ENCODE data around the gene CENPP. TPM values are rescaled to one million over a fixed set of nuclear protein-coding genes. Genes with fewer than 3 reads are reported as not detected.

Gene CENPP
- polyA plus RNA-seq, 2 of the 4 experiments (the other 2 are of a cell fraction): 7.2 to 13.4 TPM

- POLR2A ChIA-PET: no interaction called here
- Histone ChIP-seq H3K4me1 (no peaks in the 10 kb centered on the region), H3K9me3 (no peaks in the 10 kb centered on the region), H3K4me2 (no peak overlapping the region), H3K4me3 (no peak overlapping the region), H3K27ac (no peak overlapping the region)
- no peak for DNase-seq (ENCODE audit: low read depth in 1 of 2, low spot score in 1 of 2)
- no peak for ATAC-seq
- 70% methylated on average over 4 of the region's 4 CpGs for WGBS (ENCODE audit: missing lambda C conversion rate)
- CTCF ChIA-PET: interaction anchor here (1.2 to 1.3 kb wide), 2 partner anchors 9 to 11 kb away, joined by 4 to 6 read pairs; no protein-coding TSS in a partner anchor
- no peak for FAIRE-seq
- TF ChIP-seq HOXA7 (CRISPR knock-in tag; IDR thresholded peaks at IDR 0.05): no peak
- TF ChIP-seq HOXB5 (CRISPR knock-in tag; IDR thresholded peaks at IDR 0.05): no peak
- TF ChIP-seq FOXS1 (CRISPR knock-in tag; IDR thresholded peaks at IDR 0.05): no peak
- TF ChIP-seq, protein P1, sequence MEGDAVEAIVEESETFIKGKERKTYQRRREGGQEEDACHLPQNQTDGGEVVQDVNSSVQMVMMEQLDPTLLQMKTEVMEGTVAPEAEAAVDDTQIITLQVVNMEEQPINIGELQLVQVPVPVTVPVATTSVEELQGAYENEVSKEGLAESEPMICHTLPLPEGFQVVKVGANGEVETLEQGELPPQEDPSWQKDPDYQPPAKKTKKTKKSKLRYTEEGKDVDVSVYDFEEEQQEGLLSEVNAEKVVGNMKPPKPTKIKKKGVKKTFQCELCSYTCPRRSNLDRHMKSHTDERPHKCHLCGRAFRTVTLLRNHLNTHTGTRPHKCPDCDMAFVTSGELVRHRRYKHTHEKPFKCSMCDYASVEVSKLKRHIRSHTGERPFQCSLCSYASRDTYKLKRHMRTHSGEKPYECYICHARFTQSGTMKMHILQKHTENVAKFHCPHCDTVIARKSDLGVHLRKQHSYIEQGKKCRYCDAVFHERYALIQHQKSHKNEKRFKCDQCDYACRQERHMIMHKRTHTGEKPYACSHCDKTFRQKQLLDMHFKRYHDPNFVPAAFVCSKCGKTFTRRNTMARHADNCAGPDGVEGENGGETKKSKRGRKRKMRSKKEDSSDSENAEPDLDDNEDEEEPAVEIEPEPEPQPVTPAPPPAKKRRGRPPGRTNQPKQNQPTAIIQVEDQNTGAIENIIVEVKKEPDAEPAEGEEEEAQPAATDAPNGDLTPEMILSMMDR (IDR thresholded peaks at IDR 0.05): no peak
- no peak for TF ChIP-seq REST (IDR thresholded peaks at IDR 0.05)
- no peak for TF ChIP-seq TFCP2L1 (CRISPR knock-in tag; IDR thresholded peaks at IDR 0.05)
- TF ChIP-seq FOSL2 (IDR thresholded peaks at IDR 0.05): no peak
- no peak for TF ChIP-seq FOSL2 (CRISPR knock-in tag; IDR thresholded peaks at IDR 0.05)
- TF ChIP-seq GATA3 (IDR thresholded peaks at IDR 0.05; ENCODE audit: borderline replicate concordance): no peak
- no peak for TF ChIP-seq NPAS2 (CRISPR knock-in tag; IDR thresholded peaks at IDR 0.05; ENCODE audit: borderline replicate concordance)
Observed at GRCh38 chr9:92599938-92600461, 274.2 kb downstream of the CENPP start.

- TF ChIP-seq ZFP36 (IDR thresholded peaks at IDR 0.05; ENCODE audit: borderline replicate concordance, partially characterized antibody) (no peak), EHF (CRISPR knock-in tag; IDR thresholded peaks at IDR 0.05) (no peak), MYC (IDR thresholded peaks at IDR 0.05; ENCODE audit: borderline replicate concordance, low read length) (no peak), SMC3 (IDR thresholded peaks at IDR 0.05) (no peak), HEYL (CRISPR knock-in tag; IDR thresholded peaks at IDR 0.05) (no peak), KDM1A (IDR thresholded peaks at IDR 0.05; ENCODE audit: low read depth) (no peak), EP300 (IDR thresholded peaks at IDR 0.05) (no peak), HOXB13 (CRISPR knock-in tag; IDR thresholded peaks at IDR 0.05; ENCODE audit: low read depth) (no peak)
- TF ChIP-seq, protein P2, sequence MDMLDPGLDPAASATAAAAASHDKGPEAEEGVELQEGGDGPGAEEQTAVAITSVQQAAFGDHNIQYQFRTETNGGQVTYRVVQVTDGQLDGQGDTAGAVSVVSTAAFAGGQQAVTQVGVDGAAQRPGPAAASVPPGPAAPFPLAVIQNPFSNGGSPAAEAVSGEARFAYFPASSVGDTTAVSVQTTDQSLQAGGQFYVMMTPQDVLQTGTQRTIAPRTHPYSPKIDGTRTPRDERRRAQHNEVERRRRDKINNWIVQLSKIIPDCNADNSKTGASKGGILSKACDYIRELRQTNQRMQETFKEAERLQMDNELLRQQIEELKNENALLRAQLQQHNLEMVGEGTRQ (IDR thresholded peaks at IDR 0.05): no peak
- TF ChIP-seq, protein P3, sequence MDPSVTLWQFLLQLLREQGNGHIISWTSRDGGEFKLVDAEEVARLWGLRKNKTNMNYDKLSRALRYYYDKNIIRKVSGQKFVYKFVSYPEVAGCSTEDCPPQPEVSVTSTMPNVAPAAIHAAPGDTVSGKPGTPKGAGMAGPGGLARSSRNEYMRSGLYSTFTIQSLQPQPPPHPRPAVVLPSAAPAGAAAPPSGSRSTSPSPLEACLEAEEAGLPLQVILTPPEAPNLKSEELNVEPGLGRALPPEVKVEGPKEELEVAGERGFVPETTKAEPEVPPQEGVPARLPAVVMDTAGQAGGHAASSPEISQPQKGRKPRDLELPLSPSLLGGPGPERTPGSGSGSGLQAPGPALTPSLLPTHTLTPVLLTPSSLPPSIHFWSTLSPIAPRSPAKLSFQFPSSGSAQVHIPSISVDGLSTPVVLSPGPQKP (IDR thresholded peaks at IDR 0.05; ENCODE audit: low read depth, low read length): no peak
- no peak overlapping the region for H3K27ac ChIP-seq
- H3K4me3 ChIP-seq: no peak overlapping the region
- ChIA-PET CTCF (interaction anchor here (1.2 to 1.3 kb wide), 2 partner anchors 9 to 11 kb away, joined by 4 to 6 read pairs; no protein-coding TSS in a partner anchor), POLR2A (no interaction called here)
- FAIRE-seq: no peak
- ATAC-seq: no peak
- H3K4me1 ChIP-seq: no peaks in the 10 kb centered on the region
- H3K4me2 ChIP-seq: no peak overlapping the region
- 80% methylated on average over 12 of the region's 12 CpGs for WGBS (ENCODE audit: missing lambda C conversion rate)
- H3K9me3 ChIP-seq: no peaks in the 10 kb centered on the region
- no peak for DNase-seq (ENCODE audit: low read depth in 1 of 2, low spot score in 1 of 2)
Observed at GRCh38 chr9:92600462-92601261, 274.9 kb downstream of the CENPP start.

Data from A549 (cell line).